Endometrial microvascular endothelial cells (primary cell): ENCODE data around the gene COL1A1. TPM values are rescaled to one million over a fixed set of nuclear protein-coding genes. Genes with fewer than 3 reads are reported as not detected.

ENCODE experiments used
- in situ Hi-C: cut with HindIII; loops from 2 replicates; pipeline ENCODE4 v1.10.0; 2017; ENCODE audit warnings: low sequenced_read_pairs, low pct_unique_long_range_greater_than_20kb; ENCODE audit errors: inconsistent ontology term
- total RNA-seq: library from RNA; depleted of rRNA; stranded (reverse); fragments of >200 nt; gene quantifications from one replicate; pipeline ENCODE4 v1.2.3, GENCODE V29; 2015; ENCODE audit errors: inconsistent ontology term

The COL1A1 gene
- total RNA-seq, 1 donor from 2014 or later = 95.4 TPM

DNA sequence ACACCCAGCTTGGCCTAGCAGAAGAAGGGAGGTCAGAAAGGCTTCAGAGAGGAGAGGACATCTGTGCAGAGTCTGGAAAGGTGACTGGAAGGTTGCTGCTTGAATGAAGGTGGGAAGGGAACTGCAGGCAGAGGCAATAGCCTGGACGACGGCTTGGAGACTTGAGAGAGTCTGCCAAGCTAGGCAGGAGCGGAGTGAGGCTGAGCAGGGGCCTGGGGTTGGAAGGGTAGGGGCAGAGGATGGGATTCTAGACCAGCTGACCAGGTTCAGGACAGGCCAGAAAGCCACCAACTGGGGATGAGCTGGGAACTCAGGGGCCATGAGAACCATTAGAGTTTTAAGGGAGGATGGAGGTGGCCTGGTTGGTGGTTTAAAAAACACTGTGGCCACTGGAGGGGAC, 36.0 kb downstream of the COL1A1 start:
- in situ Hi-C loops = no loop called here

DNA sequence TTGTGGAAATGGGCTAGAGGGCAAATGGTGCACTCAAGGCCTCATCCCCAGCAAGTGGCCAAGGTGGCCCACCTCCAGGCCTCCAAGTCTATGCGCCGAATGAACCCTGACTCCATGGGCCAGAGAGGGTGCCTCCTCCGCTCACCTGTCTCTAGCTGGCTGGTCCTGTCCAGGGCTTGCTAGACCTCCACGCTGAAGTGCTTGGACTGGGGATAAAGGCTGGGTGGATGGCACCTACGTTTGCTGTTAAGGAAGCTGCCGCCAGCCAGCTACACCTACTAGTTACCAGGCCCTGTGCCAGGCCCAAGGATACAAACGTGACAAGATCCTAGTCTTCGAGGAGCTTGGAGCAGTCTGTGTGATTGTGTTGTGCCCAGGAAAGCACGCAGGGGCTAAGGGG, 36.4 kb downstream of the COL1A1 start:
- in situ Hi-C loops = no loop called here

- in situ Hi-C loops = no loop called here
Observed at GRCh38 chr17:50164697-50164988, 36.8 kb downstream of the COL1A1 start.

DNA sequence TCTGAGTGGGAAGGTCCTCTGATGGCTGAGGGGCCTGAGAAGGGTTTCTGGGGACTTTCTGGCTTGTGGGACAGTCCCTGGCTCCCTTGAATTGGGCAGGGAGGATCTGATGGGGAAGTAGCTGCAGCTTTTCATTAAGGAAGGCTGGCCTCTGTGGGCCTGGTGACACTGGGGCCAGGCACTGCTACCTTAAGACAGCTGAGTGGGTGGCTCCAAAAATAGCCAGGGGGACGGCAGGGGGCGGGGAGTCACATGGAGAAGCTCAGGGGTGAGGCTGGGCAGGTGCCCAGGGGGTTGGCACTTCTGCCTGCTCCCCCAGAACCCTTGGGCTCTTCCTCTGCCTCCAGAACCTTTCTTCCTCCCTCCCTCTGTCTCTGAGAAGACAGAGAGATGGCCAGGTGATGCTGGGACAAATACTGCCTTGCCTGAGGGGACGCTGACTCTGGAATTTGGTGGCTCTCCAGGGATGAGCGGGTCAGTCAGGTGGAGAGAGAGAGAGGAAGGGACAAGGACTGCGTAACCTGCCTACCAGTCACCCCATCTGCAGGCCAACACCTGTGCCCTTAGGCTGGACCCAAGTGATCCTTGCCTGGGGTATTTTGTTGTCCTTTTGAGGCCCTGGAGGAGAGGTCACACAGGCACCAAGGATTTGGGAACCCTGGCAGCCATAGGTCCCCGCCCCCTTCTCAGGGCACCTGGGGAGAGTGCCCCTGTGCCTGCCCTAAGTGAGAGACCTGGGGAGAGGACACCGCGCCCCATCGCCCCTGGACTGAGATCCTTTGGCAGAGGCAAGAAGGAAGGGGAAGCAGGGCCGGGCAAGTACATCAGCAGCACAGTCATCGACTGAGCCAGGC, 37.4 kb downstream of the COL1A1 start:
- in situ Hi-C loops = no loop called here

- in situ Hi-C loops = no loop called here
Observed at GRCh38 chr17:50162466-50163254, 38.8 kb downstream of the COL1A1 start.

DNA sequence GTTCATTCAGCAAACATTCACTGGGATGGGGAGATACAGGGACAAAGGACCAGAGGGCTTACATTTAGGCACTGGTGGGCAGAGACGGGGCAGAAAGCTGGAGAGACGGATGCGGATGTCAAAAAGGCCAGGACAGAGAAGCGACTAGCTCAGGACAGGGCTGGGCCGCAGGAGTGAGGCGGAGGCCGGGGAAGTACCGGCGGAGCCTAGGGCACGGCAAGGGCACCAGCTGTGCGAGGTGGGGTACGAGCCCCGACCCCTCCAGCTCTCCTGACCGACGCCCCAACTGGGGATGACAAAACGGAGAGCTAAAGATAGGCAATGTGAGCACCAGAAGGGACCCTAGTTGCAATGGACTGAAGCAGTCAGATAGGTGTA, 39.5 kb downstream of the COL1A1 start:
- in situ Hi-C loops = no loop called here

DNA sequence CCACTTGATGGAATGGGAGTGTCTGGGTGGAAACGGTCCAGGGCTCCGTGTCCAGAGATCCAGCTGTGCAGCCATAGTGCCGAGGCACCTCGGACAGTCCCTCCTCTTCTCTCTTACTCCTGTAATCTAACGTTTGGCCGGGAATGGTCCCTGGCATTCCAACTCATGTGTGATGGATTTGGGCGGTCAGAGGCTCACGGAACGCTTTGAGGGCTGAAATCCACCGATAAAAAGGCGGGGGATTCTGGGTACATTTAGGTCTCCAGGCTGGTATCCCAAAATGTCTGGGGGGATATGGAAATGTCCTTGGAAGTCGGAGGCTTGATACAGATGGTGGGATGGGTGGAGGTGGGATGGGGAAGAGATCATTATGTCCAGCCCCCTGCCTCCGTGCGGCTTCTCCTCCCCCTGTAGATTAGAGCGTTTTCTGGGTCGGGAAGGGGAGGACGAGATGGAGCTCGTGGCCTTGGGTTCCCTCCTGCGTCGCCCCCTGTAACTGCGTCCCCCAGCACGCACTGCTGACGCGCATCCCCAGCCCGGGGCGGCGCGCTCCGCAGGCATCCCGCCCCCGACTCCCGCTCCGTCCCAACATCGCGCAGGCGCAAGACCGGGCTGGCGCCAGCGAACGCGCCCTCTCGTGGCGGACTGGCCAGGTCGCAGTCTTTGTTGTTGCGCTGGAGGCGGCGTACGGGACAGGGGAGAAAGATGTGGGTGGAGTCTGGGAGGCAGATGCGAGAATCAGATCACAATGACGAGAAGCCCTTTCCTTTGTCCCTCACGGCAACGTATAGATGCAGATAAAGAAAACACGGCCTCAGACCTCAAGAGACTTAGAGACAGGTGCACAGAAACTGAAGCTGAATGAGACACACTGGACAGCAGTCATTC, 40.2 kb downstream of the COL1A1 start:
- in situ Hi-C loops = no loop called here

GRCh38 chr17:50157891-50158290, 43.5 kb downstream of the COL1A1 start:
- in situ Hi-C loops = no loop called here

- in situ Hi-C loops = no loop called here
Observed at GRCh38 chr17:50155115-50155819, 46.2 kb downstream of the COL1A1 start.

DNA sequence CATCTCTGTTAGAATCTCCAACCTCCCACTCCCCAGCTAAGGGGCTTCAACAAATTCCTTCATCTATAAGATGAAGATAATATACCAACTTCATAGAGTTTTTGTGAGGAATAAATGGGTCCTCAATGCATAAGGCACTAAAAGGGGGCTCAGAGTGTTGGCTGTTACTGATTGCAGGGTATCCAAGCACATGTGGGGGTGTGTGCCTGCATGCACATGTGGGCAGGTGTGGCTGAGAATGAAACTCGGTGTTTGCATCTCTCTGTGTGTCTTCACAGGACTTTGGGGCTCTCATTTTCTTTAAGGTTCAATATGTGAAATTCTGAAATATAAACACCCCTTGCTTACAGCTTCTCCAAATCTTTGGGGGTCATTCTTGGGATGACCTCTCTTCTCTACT, 46.8 kb downstream of the COL1A1 start:
- in situ Hi-C loops = no loop called here

DNA sequence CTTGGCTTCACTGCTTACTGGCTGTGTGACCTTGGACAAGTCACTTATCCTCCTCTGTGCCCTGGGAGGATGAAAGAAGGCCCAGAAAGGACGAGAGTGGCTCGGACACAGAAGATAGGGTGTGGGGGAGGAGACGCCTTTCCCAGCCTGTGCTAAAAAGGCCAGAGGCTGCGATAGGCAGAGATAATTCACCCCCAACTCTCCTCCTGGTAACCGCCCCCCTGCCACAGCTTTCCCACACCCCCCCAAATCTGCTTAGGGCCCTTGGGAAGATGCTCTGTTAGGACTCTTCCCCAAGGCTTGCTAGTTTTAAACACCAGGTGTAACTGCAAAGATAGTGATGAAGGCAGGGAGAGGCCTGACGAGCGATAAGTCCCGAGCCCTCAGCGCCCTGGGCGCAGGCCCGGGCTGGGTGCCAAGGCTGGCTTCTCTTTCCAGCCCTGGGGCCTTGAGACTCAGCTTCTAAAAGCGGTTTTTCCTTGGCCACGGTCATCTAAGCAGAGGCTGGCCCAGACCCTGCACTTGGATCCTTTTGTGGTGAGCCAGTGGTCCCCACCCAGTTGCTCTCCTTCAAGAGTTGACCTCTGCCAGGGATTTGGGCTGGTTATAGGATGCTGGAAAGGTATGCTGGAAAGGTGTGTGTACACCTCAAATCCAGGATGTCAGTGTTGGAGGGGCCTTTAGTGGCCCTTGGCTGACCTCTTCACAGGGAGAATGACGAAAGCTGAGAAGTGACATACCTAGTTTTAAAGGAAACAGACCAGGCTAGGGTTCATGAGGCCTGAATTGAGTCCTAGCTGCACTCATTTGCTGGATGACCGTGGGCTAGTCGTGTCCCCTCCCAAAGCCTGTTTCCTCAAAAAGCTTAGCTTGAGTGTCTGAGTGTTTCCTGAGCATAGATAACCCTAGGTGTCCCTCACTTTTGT, 47.5 kb downstream of the COL1A1 start:
- in situ Hi-C loops = no loop called here

- in situ Hi-C loops = no loop called here
Observed at GRCh38 chr17:50152736-50153135, 48.7 kb downstream of the COL1A1 start.

- in situ Hi-C loops = no loop called here
Observed at GRCh38 chr17:50151937-50152547, 49.4 kb downstream of the COL1A1 start.

DNA sequence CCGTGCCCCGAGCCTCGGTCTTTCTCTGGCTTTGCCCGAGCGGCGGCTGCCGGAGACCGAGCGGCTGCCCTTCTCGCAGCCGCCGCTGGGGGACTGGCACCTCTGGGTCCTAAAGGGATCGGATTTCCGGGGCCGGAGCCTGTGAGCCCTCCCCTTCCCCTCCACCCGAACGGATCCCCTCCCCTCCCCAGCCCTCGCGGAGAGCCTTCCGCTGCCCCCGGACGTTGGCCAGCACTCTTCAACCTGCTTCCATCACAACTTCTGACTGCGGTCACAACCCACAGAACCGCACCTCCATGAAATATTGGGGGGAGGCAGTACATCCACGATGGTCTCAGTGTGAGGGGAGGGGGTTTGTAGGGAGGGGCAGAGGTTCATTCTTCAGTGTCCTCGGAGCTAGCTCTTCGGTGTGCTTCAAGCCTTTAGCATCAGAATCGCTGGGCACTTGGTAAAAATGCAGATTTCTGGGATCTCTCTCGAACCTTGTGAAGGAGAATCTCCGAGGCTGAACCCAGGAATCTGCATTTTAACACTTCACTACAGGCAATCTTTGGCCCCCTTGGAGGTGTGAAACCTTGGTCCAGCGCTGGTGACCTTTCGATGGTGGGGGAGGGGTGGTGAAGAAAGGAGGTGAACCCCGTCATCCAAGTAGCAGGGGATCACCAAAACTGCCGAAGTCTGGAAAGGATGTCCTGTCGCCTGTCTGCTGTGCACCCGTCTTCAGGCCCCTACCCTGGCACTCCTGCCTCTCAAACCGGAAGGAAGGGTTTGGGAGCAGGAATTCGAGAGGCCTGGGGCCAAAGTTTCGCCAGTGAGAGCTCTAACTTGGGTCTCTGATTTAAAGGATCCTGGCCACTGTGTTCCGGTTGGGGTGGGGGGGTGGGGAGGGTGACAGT, 50.1 kb downstream of the COL1A1 start:
- in situ Hi-C loops = no loop called here

DNA sequence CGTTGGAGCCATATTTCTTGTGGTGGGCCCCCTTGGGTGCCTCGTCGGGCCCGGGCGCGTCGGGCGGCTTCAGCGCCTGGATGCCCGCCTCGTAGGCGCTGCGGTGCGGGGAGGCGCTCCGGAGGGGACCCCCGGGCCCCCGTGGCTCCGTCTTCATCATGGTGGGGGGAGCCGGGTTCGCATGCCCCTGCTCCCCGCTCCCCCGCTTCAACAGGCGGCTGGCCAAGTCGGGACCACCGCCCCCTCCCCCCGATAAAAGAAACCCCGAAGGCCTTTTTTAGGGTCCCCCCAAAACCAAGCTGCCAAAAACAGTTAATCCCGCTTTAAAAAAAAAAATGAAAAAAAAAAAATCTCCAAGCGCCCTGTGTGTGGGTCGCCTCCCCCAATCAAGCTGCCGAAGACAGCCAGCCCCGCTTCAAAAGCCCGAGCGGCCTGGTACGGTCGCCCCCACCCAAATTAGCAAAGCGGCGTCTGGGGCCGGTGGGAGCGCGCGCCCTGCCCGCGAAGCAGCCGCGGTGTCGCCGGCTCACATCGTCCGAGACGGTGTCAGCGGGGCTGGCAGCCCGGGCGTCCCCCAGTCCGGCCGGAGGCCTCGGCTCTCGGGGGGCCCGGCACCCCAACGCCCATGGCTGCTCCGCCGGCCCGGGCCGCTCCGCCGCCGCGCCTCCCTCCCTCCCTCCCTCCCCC, 50.9 kb downstream of the COL1A1 start, which contains the start of gene PPP1R9B:
PPP1R9B (minus strand) TSS at position 324 of the 687 bp plus-strand sequence; CDS start at position 160, 164 bp downstream.
- in situ Hi-C loops = no loop called here
